HG03066 (cell line): ENCODE results near the gene TMEM95.
A peak's percentile ranks its signal among the peaks of the same experiment; 100 is the strongest.
"Not testable (repeated sequence)": the region's sequence is repeated elsewhere in the genome, so short reads cannot be mapped to it uniquely, and the experiment has no call there.

Experiments used
- ATAC-seq: cut with Tn5 transposase; IDR thresholded peaks from one replicate; pipeline ENCODE4 v1.9.1; 2021; ENCODE audit warnings: low read depth; ENCODE audit not compliant: unreplicated experiment

The TMEM95 gene

DNA sequence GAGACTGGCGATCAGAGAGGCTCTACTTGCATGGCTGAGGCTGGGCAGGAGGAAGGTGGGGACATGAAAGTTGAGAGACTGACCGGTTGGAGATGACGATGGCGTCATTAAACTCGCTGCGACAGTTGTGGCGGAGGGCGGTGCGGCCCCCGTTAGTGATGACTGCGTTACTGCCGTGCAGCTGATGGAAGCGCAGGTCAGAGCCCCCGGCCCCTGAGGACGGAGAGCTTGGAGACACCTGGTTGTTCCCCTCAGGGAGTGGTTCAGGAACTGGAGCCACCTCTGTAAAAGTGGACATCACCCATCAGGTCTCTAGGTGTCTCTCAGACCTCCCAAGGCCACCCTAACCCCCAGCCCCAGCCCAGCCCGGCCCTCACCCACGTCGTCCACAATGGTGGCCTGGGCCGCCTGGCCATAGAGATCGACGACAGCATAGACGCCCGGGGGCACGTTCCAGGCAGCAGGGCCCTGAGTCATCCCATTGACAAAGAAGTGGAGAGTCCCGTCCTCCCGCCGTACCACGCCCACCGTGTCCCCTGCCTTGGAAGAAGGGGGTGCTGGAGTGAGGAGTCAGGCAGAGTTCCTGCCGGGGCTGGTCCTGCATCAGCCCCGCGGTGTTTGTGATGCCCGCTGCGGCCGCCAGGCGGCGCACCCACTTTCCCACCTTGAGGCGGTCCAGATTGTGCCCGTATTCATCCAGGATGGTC is 31.1 kb upstream of the TMEM95 start:
- no peak for ATAC-seq

DNA sequence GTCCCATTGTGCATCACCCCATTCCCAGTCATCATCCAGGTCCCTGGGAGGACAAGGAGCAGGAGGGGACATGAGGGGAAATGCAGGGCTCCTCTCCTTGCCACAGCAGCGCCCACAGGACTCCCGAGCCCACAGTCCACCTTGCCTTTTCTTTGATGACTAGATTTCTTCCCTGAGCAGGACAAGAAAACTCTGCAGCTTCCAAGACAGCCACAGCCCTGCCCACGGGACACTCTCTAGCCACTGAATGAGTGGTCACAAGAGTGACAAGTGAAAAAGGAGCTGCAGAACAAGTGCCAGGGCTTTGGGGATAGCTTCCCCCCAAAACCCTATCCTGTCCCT is 30.5 kb upstream of the TMEM95 start:
- no peak for ATAC-seq

DNA sequence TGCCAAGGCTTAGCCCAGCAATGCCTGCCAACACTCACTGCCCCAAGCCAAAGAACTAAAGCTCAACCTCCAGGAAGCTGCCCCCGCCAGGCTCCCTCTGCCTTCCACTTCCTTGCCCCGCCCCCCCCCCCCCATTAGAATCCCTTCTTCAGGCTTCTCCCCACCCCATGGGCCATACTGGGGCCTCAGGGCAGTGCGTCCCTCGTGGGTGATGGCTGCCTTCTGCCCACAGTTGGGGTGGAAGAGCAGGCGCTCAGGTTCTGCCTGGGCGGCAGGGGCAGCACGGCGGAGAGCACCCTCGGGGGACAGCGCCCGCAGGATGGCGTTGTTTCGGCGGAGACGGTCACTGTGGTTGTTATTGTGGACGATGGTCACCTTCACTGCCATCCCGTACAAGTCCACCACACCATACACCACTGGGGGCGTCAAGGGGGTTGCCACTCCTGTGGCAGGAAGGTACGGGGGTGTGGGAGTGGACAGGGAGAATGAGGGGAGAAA is 29.9 kb upstream of the TMEM95 start:
- ATAC-seq, result no peak

DNA sequence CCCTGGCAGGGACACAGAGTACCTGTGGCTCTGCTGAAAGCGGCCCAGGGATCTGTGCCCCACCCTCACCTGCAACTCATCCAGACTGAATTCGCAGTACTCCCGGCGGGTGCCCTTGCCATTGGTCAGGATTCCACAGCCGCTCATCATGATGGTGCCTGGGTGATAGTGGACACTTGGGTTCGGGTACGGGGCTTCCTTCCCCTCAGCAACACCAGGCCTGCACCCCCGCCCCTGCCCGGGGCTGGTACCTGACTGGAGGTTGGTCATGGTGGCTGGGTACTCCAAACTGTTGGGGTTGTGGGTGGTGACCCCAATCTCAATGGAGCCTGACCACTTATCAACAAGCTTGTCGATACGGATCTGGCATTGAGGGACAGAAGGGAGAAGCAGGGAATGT is 28.8 kb upstream of the TMEM95 start:
- ATAC-seq, result no peak

DNA sequence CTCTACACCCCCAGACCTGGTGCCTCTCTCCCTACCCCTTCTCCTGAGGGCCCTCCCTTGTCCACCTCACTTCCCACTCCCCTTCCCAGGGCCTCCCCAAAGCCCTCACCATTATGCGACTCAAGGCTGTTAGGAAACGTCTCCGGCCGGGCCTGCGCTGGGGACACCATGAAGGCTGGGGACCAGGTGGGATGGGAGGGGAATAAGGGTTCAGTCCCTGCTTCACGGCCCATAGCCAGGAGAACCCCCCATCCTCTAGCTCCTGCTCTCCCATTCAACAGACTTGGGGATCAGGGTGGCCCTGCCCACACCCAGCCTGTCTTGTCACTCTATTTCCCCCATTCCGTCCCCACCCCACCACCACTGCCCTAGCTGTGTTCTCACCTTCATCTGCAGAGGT is 27.9 kb upstream of the TMEM95 start:
- ATAC-seq, result no peak

DNA sequence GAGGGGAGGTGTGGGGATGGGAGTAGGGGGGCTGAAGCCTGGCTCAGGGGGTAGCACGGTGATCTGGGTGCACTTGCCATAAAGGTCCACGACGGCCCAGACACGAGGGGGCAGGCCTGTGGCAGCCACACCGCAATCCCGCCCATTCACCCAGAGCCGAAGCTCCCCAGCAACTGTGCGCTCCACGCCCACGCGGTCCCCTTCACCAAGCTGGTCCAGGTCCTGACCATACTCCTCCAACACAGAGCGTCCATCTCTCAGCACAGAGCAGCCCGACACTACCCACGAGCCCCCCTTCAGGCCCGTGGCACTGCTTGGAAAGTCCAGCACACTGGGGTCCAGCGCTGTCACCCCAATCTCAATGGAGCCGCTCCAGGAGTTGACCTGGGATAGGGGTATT is 27.5 kb upstream of the TMEM95 start:
- ATAC-seq, result no peak

DNA sequence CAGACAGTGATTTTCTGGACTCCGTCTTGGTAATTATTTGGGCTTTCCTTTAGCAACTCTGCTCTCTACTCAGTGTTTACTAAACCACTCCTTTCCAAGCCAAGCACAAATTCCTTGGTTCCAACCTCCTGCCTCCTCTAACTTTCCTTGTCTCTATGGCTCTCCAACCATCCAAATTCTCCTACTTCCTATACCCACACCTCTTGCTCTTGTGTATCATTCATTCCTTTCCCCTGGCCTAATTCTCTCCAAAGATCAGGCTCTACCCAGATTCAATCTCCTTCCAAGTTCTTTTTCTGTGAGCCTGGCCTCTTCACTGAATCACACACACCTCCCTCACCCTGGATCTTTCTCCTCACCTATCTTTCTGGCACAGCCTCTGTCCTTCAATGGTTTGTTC is 26.9 kb upstream of the TMEM95 start:
- no peak for ATAC-seq

DNA sequence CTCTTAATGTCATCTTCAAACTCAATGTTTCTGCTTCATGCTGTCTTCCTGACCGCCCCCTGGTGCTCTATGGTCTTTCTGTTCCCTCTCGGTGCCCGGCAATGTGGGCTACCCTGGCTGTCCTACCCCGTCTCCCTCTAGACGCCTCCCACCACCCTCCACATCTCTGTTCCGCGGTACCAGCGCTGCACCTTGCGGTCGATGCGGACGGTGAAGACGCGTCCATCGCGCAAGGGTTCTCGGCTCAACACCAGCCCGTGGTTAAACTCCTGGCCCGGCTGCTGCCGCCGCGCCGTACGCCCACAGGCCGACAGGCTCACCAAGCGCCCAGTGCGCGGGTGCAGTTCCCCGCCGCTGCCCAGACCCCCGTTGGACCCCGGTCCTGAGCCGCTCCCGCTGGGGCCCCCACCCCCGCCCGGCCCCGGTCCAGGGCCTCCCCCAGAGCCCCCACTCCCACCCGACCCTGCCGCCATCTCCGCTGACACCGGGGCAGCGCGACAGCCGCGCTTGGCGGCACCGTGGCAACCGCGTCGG is 26.0 kb upstream of the TMEM95 start, which contains the start of gene NEURL4:
NEURL4 (minus strand) TSS at position 496 of the 534 bp plus-strand sequence; CDS start at position 473, 23 bp downstream.
- peak; percentile 11 for ATAC-seq

DNA sequence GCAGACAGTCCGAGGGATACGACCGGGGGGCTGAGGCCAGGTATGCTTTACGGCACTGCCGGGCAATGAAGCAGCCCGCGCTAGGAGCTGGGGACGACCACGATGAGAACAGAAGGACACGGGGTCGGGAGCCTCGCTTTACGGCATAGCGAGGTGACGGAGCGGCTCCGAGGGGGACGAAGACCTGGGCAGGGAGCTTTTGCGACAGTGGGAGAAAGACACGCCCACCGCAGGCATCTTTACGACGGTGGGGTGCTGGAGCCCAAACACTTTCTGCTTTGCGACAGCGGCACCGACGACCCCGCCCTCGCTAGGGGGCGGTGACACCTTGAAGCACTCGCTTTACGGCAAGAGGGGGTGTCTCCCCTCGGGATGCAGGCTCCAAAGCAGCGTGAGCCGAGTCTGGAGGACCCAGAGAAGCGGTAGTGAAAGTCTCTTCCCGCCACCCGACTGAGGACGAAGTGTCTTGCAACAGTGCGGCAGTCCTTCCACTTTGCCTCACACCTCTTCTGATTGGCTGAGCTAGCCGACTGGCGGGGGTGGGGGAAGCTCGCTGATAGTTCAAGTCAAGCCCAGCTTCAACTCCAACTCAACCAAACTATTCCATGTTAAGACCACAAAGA is 25.5 kb upstream of the TMEM95 start:
- peak; percentile 53 for ATAC-seq

DNA sequence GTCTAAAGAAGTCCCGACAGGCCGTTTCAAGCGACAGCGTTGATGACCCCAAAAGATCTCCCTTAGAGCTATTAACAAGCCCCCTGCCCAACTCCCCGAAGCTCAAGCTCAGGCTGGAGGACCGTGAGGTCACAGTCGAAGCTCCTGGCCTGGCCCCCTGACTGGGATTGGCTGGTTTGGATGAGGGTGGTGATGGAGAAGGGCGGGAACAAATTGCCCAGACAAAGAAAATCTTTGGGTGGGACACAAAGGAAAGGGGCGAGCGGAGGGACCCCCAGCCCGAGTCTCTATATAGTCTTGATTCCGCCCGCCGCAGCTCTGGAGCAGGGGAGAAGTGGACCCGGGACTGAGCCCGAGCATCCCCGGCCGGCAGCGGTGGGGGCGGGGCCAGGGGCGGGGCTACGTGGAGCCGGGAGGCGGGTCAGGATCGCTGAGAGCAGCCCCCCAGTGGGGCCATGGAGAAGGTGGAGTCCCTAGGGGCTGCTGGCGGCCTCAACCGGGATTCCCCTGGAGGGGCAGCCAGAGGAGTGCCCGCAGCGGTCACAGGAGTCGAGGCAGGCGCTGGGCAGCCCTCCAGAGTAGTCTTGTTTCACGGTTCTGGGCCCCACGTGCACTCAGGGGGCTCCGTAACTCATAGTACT is 24.8 kb upstream of the TMEM95 start:
- peak; percentile 39 for ATAC-seq

DNA sequence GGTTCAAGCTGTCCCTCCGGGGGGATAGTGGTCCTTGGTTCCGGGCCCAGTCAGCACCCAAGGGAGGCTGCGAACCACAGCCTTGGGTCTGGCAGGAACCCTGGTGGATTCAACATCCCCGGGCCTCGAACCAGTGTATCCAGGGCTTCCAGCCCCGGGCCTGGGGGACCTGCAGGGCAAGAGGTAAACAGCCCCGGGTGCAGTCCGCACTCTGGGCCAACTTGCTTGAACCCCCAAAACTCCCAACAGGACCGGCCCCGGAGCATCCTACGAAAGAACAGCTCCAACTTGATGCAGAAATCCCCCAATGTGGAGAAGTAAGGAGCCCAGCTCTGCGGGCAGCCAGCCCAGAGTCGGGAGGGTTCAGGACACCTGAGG is 24.3 kb upstream of the TMEM95 start:
- no peak for ATAC-seq

DNA sequence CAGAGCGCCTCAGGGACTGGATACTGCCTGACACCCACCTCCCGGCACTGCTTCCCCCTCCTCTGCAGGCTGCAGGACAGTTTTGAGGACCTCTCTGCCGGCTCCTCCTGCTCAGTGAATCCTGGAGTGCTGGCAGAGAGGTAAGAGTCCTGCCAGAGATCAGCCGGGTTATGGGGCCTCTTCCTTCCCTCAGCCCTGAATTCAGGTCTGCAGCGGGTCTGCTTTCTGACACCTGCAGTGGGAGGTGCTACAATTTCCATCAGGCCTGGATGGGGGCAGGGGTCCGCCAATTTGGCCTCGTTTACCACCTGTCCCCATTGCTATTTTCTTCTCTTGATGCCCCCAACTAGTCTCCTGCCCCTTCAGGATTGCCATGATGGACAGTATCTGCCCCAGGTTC is 22.8 kb upstream of the TMEM95 start:
- ATAC-seq, result no peak

DNA sequence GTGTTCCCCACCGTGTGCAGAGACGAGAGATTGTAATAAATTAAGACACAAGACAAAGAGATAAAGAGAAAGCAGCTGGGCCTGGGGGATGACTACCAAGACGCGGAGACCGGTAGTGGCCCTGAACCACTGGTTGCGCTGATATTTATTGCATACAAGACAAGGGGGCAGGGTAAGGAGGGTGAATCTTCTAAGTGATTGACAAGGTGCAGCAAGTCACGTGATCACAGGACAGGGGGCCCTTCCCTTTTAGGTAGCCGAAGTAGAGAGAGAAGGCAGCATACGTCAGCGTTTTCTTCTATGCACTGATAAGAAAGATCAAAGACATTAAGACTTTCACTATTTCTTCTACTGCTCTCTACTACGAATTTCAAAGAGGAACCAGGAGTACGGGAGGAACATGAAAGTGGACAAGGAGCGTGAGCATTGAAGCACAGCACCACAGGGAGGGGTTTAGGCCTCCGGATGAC is 22.3 kb upstream of the TMEM95 start:
- not testable (repeated sequence) for ATAC-seq

DNA sequence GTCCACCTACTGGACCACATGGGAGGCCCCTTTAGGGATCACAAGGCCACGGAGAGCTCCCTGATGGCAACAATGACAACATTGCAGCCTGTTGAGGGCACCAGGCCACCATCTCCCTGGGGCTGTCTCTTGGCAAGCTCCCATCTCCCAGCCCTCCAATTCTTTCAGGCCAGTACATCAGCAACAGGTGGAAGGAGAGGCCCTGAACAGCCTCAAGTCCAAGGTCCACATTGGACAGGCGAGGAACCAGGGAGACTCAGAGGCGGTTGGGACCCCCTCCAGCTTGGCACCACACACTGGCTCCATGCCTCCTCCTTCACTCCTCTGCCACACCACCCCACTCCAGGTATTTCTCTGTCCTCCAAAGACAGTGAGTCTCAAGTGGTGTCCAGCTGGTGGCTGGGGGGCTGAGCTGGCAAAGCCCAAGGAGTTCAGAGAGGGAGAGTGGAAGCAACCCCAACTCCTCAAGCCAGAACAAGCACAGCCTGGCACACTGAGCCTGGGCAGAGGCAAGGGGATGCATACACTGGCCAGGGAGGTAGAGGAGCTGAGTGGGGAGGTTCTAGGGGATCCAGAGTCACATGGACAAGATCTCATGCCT is 19.9 kb upstream of the TMEM95 start:
- ATAC-seq, result no peak

DNA sequence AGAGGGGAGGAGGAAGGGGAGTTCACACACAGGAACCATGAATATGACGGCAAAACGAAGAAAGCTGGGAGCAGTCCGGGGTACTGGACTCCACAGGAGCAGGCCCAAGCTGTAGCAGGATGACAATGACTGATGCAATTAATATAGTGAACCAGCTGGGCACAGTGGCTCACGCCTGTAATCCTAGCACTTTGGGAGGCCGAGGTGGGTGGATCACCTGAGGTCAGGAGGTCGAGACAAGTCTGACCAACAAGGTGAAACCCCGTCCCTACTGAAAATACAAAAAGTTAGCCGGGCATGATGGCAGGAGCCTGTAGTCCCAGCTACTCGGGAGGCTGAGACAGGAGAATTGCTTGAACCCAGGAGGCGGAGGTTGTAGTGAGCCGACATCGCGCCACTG is 19.2 kb upstream of the TMEM95 start:
- not testable (repeated sequence) for ATAC-seq

DNA sequence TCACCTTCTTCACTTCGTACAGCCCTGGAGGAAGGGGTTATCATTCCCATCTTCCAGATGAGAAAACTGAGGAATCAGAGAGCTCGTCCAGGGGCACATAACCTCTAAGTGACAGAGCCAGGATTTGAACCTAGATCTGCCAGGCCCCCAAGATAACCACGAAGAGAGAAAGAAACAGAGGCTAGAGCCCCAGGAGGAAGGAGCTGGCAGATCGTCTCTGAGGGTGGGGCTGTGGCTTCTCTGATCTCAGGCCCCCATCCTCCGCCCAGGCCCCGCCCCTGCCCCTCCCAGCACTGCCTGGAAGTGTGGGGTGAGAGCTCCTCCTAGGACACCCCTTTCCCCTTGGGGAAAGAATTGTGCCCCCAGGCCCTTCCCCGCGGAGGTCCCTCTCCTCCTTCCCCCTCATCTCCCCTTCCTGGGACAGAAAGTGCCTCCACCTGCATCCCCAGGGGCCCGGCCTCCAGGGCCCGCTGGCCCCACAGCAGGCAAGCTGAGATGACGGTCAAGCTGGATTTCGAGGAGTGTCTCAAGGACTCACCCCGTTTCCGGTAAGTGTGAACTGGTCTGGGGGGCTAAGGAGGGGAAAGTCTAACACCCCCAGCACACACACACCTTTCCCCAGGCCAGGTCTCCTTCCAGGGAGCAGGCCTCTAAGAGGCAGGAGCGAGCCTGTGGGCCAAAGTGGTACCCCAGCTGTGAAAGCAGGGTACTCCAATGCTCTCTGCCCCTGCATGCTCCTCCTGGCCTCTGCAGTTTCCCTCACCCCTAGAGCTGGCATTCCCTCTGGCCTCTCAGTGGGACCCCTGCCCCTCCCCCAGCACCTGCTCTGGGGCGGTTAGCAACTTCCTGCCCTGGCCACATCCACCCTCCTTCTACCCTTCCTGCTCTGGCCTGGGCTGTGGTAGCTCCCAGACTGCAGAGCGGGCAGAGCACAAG is 18.4 kb upstream of the TMEM95 start, which contains the start of gene ACAP1:
ACAP1 (plus strand) TSS at position 290 of the 936 bp plus-strand sequence; CDS start at position 496, 206 bp downstream.
- peak; percentile 58 for ATAC-seq

DNA sequence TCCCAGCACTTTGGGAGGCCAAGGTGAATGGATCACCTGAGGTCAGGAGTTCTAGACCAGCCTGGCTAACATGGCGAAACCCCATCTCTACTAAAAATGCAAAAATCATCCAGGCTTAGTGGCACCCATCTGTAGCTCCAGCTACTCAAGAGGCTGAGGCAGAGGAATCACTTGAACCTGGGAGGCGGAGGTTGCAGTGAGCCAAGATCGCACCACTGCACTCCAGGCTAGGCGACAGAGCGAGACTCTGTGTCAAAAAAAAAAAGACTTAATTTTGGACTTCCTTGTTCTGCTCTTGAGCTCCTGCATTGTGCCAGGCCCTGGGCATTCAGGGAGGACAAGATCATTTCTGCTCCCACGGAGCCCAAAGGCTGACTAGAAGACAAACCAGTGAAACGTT is 17.4 kb upstream of the TMEM95 start:
- ATAC-seq, result not testable (repeated sequence)

DNA sequence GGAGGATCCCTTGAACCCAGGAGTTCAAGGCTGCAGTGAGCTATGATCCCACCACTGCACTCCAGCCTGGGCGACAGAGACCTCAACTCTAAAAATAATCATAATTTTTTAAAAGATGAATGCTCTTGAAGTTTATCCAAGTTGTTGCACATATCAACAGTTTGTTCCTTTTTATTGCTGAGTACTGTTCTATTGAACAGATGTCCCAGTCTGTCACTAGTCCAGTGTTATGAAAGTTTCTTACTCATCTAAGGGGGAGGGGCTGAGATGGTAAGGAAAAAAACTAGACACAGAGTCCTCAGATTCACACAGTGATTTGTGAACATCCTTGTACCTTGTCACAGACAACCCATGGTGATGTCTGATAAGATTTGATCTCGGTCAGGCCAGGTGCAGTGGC is 14.8 kb upstream of the TMEM95 start:
- no peak for ATAC-seq

DNA sequence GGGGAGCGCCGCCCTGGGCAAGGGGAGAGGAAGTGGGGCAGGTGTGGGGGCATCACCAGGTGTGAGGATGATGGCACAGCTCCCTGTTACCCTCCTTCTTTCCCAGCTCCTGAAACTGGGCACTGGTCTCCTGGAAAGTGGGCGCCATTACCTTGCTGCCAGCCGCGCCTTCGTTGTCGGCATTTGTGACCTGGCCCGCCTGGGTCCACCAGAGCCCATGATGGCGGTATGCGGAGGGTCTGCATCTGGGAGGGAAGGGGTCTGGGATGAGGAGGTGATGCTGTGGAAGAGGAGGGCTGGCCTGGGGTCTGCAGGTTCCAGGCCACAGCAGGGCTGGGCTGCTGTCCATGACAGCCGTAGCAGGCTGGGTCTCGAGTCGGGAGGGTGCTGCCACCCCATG is 13.1 kb upstream of the TMEM95 start:
- ATAC-seq, result no peak

DNA sequence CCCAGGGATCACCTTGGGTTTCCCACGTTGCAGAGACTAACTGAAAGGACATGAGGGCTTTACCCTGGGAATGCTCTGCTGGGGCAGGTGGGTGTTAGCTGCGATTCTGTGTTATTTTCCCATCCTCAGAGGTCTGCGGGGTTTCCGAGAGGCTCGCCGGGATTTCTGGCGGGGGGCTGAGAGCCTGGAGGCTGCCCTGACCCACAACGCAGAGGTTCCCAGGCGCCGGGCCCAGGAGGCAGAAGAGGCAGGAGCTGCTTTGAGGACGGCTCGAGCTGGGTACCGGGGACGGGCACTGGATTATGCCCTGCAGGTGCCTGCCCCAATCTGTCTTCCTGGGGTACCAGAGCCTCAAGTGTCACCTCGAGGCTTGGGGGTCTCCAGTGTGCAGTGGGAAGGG is 11.7 kb upstream of the TMEM95 start:
- no peak for ATAC-seq
